Endodermal cell (in vitro differentiated cells): ENCODE measurements around the gene GJC1. TPM values are rescaled to one million over a fixed set of nuclear protein-coding genes. Genes with fewer than 3 reads are reported as not detected.

ENCODE experiments used
- DNase-seq: peaks from one replicate; pipeline ENCODE4 v3.0.0-alpha.2; 2017
- H3K27ac ChIP-seq: 2 replicates; pipeline ENCODE4 v1.5.1; 2013; ENCODE audit warnings: mild to moderate bottlenecking, low read depth, low read length, moderate library complexity
- H3K27me3 ChIP-seq: 2 replicates; pipeline ENCODE4 v1.6.1; 2013; ENCODE audit warnings: mild to moderate bottlenecking, low read length, moderate library complexity; ENCODE audit not compliant: insufficient read depth, control insufficient read depth, poor library complexity, severe bottlenecking
- H3K36me3 ChIP-seq: 2 replicates; pipeline ENCODE4 v1.7.0; 2013; ENCODE audit warnings: mild to moderate bottlenecking, low read length, moderate library complexity; ENCODE audit not compliant: control insufficient read depth, insufficient read depth
- H3K4me1 ChIP-seq: one replicate; pipeline ENCODE4 v1.7.0; 2013; ENCODE audit warnings: low read length; ENCODE audit not compliant: control insufficient read depth, insufficient read depth
- H3K4me3 ChIP-seq: 2 replicates; pipeline ENCODE4 v1.5.1; 2013; ENCODE audit warnings: mild to moderate bottlenecking, low read length, moderate library complexity
- H3K9ac ChIP-seq: 2 replicates; pipeline ENCODE4 v1.6.1; 2013; ENCODE audit warnings: mild to moderate bottlenecking, low read length, moderate library complexity; ENCODE audit not compliant: poor library complexity, severe bottlenecking; ENCODE audit errors: extremely low read depth
- H3K9me3 ChIP-seq: 2 replicates; pipeline ENCODE4 v1.6.1; 2013; ENCODE audit warnings: mild to moderate bottlenecking, low read length, moderate library complexity; ENCODE audit not compliant: control insufficient read depth
- H3K27ac Mint-ChIP-seq: 2 replicates; pipeline ENCODE4 v1.8.0; 2020; ENCODE audit warnings: mixed read lengths
- H3K27me3 Mint-ChIP-seq: 2 replicates; pipeline ENCODE4 v1.8.0; 2021; ENCODE audit warnings: mild to moderate bottlenecking, mixed read lengths; ENCODE audit not compliant: insufficient read depth
- H3K36me3 Mint-ChIP-seq: 2 replicates; pipeline ENCODE4 v1.8.0; 2020; ENCODE audit warnings: low read depth, mixed read lengths
- H3K4me1 Mint-ChIP-seq: 2 replicates; pipeline ENCODE4 v1.8.0; 2020; ENCODE audit warnings: mixed read lengths
- H3K4me3 Mint-ChIP-seq: 2 replicates; pipeline ENCODE4 v1.8.0; 2020; ENCODE audit warnings: mild to moderate bottlenecking, moderate library complexity, mixed read lengths
- H3K9me3 Mint-ChIP-seq: 2 replicates; pipeline ENCODE4 v1.8.0; 2020; ENCODE audit warnings: mild to moderate bottlenecking, mixed read lengths
- CTCF ChIP-seq: fragments of 200-600 bp; sonication (generic); conservative IDR thresholded peaks from 2 replicates; pipeline ENCODE4 v1.5.0; 2021; ENCODE audit warnings: antibody characterized with exemption, mild to moderate bottlenecking
- WGBS, 2 experiments: methylation state at CpG; one replicate each; pipeline versions ENCODE4 v1.1.5 to v1.1.7; 2013; ENCODE audit warnings: missing lambda C conversion rate in 2 of 2, mixed read lengths in 1 of 2; ENCODE audit not compliant: insufficient coverage in 1 of 2, insufficient read length in 1 of 2; 5-methylcytosine and 5-hydroxymethylcytosine counted together
- total RNA-seq, 2 donors: library from RNA; stranded (reverse); fragmentation: NEBNext Ultra II Directional in 1 of 2; extraction: Animal tissue kit (Norgen Biotek cat#: 25700) in 1 of 2; gene quantifications; 2 replicates in 1 of 2; 3 replicates in 1 of 2; pipeline ENCODE4 v1.2.1, GENCODE V29; 2021

The GJC1 gene
- total RNA-seq, 2 donors from 2014 or later: 81.9 to 108 TPM

GRCh38 chr17:44808156-44808555, 21.9 kb downstream of the GJC1 start:
- H3K27me3 Mint-ChIP-seq: no peaks in the 10 kb centered on the region
- Histone ChIP-seq H3K27ac (no peak overlapping the region), H3K36me3 (peaks cover 40% of the 10 kb centered on the region), H3K4me3 (no peak overlapping the region), H3K9ac (no peak overlapping the region), H3K27me3 (no peaks in the 10 kb centered on the region), H3K4me1 (no peaks in the 10 kb centered on the region), H3K9me3 (no peaks in the 10 kb centered on the region)
- no peaks in the 10 kb centered on the region for H3K9me3 Mint-ChIP-seq
- H3K27ac Mint-ChIP-seq: no peak overlapping the region
- H3K4me1 Mint-ChIP-seq: peaks cover 2% of the 10 kb centered on the region
- TF ChIP-seq CTCF: no peak
- 97% methylated on average over 4 of the region's 4 CpGs; no CpG with 5 or more reads in 1 of the 2 experiments for WGBS, 2 experiments
- no peak overlapping the region for H3K4me3 Mint-ChIP-seq
- peaks cover 40% of the 10 kb centered on the region for H3K36me3 Mint-ChIP-seq
- no peak for DNase-seq

DNA sequence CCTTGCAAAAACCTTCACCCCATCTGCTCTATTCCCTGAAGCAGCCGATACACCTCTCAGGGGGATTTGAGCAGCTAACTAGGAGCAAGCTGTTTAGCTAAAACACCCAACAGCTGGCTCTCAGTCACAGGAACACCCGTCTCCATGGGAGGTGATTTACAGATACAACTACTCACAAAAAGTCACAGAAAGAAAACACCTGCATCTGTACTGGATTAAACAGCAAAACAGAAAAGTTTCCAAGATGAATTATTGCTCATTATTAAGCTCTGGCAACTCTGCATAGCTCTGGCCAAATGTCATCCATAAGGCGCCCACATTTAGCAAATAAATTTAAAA, 22.3 kb downstream of the GJC1 start:
- no peak for TF ChIP-seq CTCF
- Histone ChIP-seq H3K9me3 (no peaks in the 10 kb centered on the region), H3K4me1 (no peaks in the 10 kb centered on the region), H3K9ac (no peak overlapping the region), H3K27ac (no peak overlapping the region), H3K4me3 (no peak overlapping the region), H3K36me3 (peaks cover 43% of the 10 kb centered on the region), H3K27me3 (no peaks in the 10 kb centered on the region)
- no peak for DNase-seq
- H3K4me1 Mint-ChIP-seq: peaks cover 2% of the 10 kb centered on the region
- peaks cover 43% of the 10 kb centered on the region for H3K36me3 Mint-ChIP-seq
- no peak overlapping the region for H3K4me3 Mint-ChIP-seq
- 89 to 100% methylated on average over 1 to 3 of the region's 3 CpGs for WGBS, 2 experiments
- H3K27ac Mint-ChIP-seq: no peak overlapping the region
- H3K27me3 Mint-ChIP-seq: no peaks in the 10 kb centered on the region
- no peaks in the 10 kb centered on the region for H3K9me3 Mint-ChIP-seq

- Histone ChIP-seq H3K4me1 (no peaks in the 10 kb centered on the region), H3K9ac (no peak overlapping the region), H3K4me3 (no peak overlapping the region), H3K27me3 (no peaks in the 10 kb centered on the region), H3K27ac (no peak overlapping the region), H3K9me3 (no peaks in the 10 kb centered on the region), H3K36me3 (peaks cover 49% of the 10 kb centered on the region)
- no peaks in the 10 kb centered on the region for H3K9me3 Mint-ChIP-seq
- H3K27me3 Mint-ChIP-seq: no peaks in the 10 kb centered on the region
- no peak overlapping the region for H3K27ac Mint-ChIP-seq
- peaks cover 2% of the 10 kb centered on the region for H3K4me1 Mint-ChIP-seq
- TF ChIP-seq CTCF: no peak
- H3K36me3 Mint-ChIP-seq: peaks cover 45% of the 10 kb centered on the region
- WGBS, 2 experiments: 92 to 94% methylated on average over 3 to 4 of the region's 4 CpGs
- no peak for DNase-seq
- no peak overlapping the region for H3K4me3 Mint-ChIP-seq
Observed at GRCh38 chr17:44807093-44807816, 22.8 kb downstream of the GJC1 start.
